Activated CD8-positive, alpha-beta T cell treated with anti-CD3 and anti-CD28 coated beads for 36 hours (primary cell): ENCODE measurements around the gene HTRA2. TPM values are rescaled to one million over a fixed set of nuclear protein-coding genes. Genes with fewer than 3 reads are reported as not detected.

Experiments
- ATAC-seq: fragments of 200-7000 bp; cut with Tn5 transposase; one replicate; pipeline ENCODE4 v1.10.0; 2021; ENCODE audit warnings: mild to moderate bottlenecking, moderate library complexity
- CTCF ChIA-PET: fragments of 350-600 bp; sonication (Branson Sonifier 250); formaldehyde crosslinking; loops from one replicate; lab custom pipeline; 2021; ENCODE audit warnings: antibody characterized with exemption; lab: Charles Lee
- POLR2A ChIA-PET: fragments of 350-600 bp; sonication (Branson Sonifier 250); formaldehyde crosslinking; loops from one replicate; lab custom pipeline; 2021; ENCODE audit warnings: antibody characterized with exemption; lab: Charles Lee
- DNase-seq: peaks from one replicate; pipeline ENCODE4 v3.0.0-alpha.2; 2020
- H3K27ac Mint-ChIP-seq: one replicate; pipeline ENCODE4 v1.8.0; 2021; ENCODE audit warnings: mild to moderate bottlenecking, mixed read lengths
- H3K27me3 Mint-ChIP-seq: one replicate; pipeline ENCODE4 v1.8.0; 2021; ENCODE audit warnings: mixed read lengths
- H3K36me3 Mint-ChIP-seq: one replicate; pipeline ENCODE4 v1.8.0; 2021; ENCODE audit warnings: low read depth, mixed read lengths
- H3K4me1 Mint-ChIP-seq: one replicate; pipeline ENCODE4 v1.8.0; 2021; ENCODE audit warnings: low read depth, mixed read lengths
- H3K4me3 Mint-ChIP-seq: one replicate; pipeline ENCODE4 v1.8.0; 2021; ENCODE audit warnings: mild to moderate bottlenecking, moderate library complexity, mixed read lengths
- H3K9me3 Mint-ChIP-seq: one replicate; pipeline ENCODE4 v1.8.0; 2021; ENCODE audit warnings: mixed read lengths
- CTCF ChIP-seq: fragments of 200-600 bp; IDR thresholded peaks from one replicate; pipeline ENCODE4 v1.8.0; 2022; ENCODE audit warnings: antibody characterized with exemption, mild to moderate bottlenecking
- intact Hi-C: fragments of 100-400 bp; cut with micrococcal nuclease; formaldehyde crosslinking; loops from one replicate; pipeline ENCODE4 v1.10.0; 2022
- total RNA-seq, 2 experiments: library from RNA; stranded (reverse); gene quantifications; one replicate each; pipeline ENCODE4 v1.2.3, GENCODE V29; 2021

Gene HTRA2
- total RNA-seq, 2 experiments from 2014 or later = 42.0 to 45.0 TPM

GRCh38 chr2:74498500-74499266 lies 31.1 kb upstream of the HTRA2 start:
- TF ChIP-seq CTCF = no peak
- POLR2A ChIA-PET = interaction anchor here (0.9 to 5.2 kb wide), 9 partner anchors 11 to 87 kb away, joined by 3 to 23 read pairs (median 4); partner anchors contain the start of genes CCDC142, MRPL53, TTC31 and WBP1
- intact Hi-C loops = no loop called here
- ATAC-seq (peak; percentile 67), DNase-seq (peak; percentile 59)
- Mint-ChIP-seq H3K9me3 (no peaks in the 10 kb centered on the region), H3K27ac (peak overlapping the region; percentile 63), H3K36me3 (peaks cover 6% of the 10 kb centered on the region), H3K4me3 (peak overlapping the region; percentile 78), H3K4me1 (peaks cover 28% of the 10 kb centered on the region), H3K27me3 (peaks cover 46% of the 10 kb centered on the region)
- CTCF ChIA-PET = interaction anchor here (1.0 to 3.0 kb wide), 4 partner anchors 10 to 33 kb away, joined by 3 to 17 read pairs (median 6); partner anchors contain the start of genes CCDC142 and TTC31

- Mint-ChIP-seq H3K36me3 (peaks cover 10% of the 10 kb centered on the region), H3K9me3 (no peaks in the 10 kb centered on the region), H3K4me3 (peak within 1 kb of the TSS; percentile 78), H3K27me3 (peaks cover 53% of the 10 kb centered on the region), H3K27ac (peak within 1 kb of the TSS; percentile 63), H3K4me1 (peaks cover 34% of the 10 kb centered on the region)
- intact Hi-C loops = no loop called here
- TF ChIP-seq CTCF = no peak
- ChIA-PET POLR2A (interaction anchor here (0.9 to 5.2 kb wide), 10 partner anchors 7 to 86 kb away, joined by 3 to 23 read pairs (median 4); partner anchors contain the start of genes CCDC142, MRPL53, TTC31 and WBP1), CTCF (interaction anchor here (1.0 to 3.0 kb wide), 4 partner anchors 9 to 33 kb away, joined by 3 to 17 read pairs (median 6); partner anchors contain the start of genes CCDC142 and TTC31)
- ATAC-seq = peak; percentile 33
- peak; percentile 68 for DNase-seq
Measured at GRCh38 chr2:74499267-74499939, 30.3 kb upstream of the HTRA2 start, which contains the start of gene LBX2. Gene LBX2, minus strand, starts transcription at chr2:74499603. Its CDS starts 66 bp downstream, at chr2:74499537.

GRCh38 chr2:74499940-74500577 lies 29.7 kb upstream of the HTRA2 start:
- Mint-ChIP-seq H3K4me1 (peaks cover 36% of the 10 kb centered on the region), H3K27ac (no peak overlapping the region)

GRCh38 chr2:74500578-74500946 lies 29.2 kb upstream of the HTRA2 start:
- no peak overlapping the region for H3K27ac Mint-ChIP-seq
- H3K4me3 Mint-ChIP-seq = no peak overlapping the region

More at GRCh38 chr2:74499940-74500577, 29.7 kb upstream of the HTRA2 start:
- peaks cover 55% of the 10 kb centered on the region for H3K27me3 Mint-ChIP-seq
- intact Hi-C loops = no loop called here
- DNase-seq = no peak
- ChIA-PET CTCF (interaction anchor here (0.8 to 2.4 kb wide), 5 partner anchors 9 to 86 kb away, joined by 3 to 9 read pairs (median 5); partner anchors contain the start of gene TLX2), POLR2A (interaction anchor here (0.6 to 5.2 kb wide), 9 partner anchors 8 to 55 kb away, joined by 3 to 23 read pairs (median 4); partner anchors contain the start of genes CCDC142, TLX2, TTC31 and WBP1)
- TF ChIP-seq CTCF = no peak
- peaks cover 15% of the 10 kb centered on the region for H3K36me3 Mint-ChIP-seq
- peak overlapping the region; percentile 12 for H3K4me3 Mint-ChIP-seq
- no peaks in the 10 kb centered on the region for H3K9me3 Mint-ChIP-seq
- ATAC-seq = no peak

More at GRCh38 chr2:74500578-74500946, 29.2 kb upstream of the HTRA2 start:
- no peak for TF ChIP-seq CTCF
- peaks cover 20% of the 10 kb centered on the region for H3K36me3 Mint-ChIP-seq
- ATAC-seq = no peak
- DNase-seq = no peak
- ChIA-PET CTCF (interaction anchor here (0.8 to 2.4 kb wide), 6 partner anchors 8 to 85 kb away, joined by 3 to 9 read pairs (median 4); partner anchors contain the start of gene TLX2), POLR2A (interaction anchor here (0.7 to 5.2 kb wide), 10 partner anchors 8 to 41 kb away, joined by 3 to 23 read pairs (median 4); partner anchors contain the start of genes AUP1, CCDC142, MRPL53 and TLX2)
- H3K9me3 Mint-ChIP-seq = no peaks in the 10 kb centered on the region
- peaks cover 39% of the 10 kb centered on the region for H3K4me1 Mint-ChIP-seq
- intact Hi-C loops = no loop called here
- peaks cover 57% of the 10 kb centered on the region for H3K27me3 Mint-ChIP-seq
